H1 (cell line): ENCODE measurements around the gene STRC. TPM values are rescaled to one million over a fixed set of nuclear protein-coding genes. Genes with fewer than 3 reads are reported as not detected.
A peak's percentile ranks its signal among the peaks of the same experiment; 100 is the strongest.
"Not testable (repeated sequence)": the region's sequence is repeated elsewhere in the genome, so short reads cannot be mapped to it uniquely, and the experiment has no call there.

Experiments
- CTCF ChIA-PET: fragments of 300-600 bp; sonication (Branson Sonifier 250); formaldehyde crosslinking; loops from one replicate; lab custom pipeline; 2021; ENCODE audit not compliant: partially characterized antibody; lab: Charles Lee
- POLR2A ChIA-PET: fragments of 300-600 bp; sonication (Branson Sonifier 250); formaldehyde crosslinking; loops from one replicate; lab custom pipeline; 2021; ENCODE audit warnings: inconsistent platforms; ENCODE audit not compliant: partially characterized antibody; lab: Charles Lee
- DNase-seq, 2 experiments: peaks; one replicate each; pipeline versions ENCODE4 v3.0.0 to v3.0.0-alpha.2; 2010 to 2022; ENCODE audit warnings: low spot score in 2 of 2, low read depth in 1 of 2, mixed read lengths in 1 of 2
- FAIRE-seq: peaks from 2 replicates; lab custom pipeline; 2011; peaks lifted over from hg19 to GRCh38; lab: Jason Lieb, UNC
- H2AFZ ChIP-seq: 2 replicates; pipeline ENCODE4 v1.8.1; 2012; ENCODE audit warnings: low read length, inconsistent platforms
- H2AK5ac ChIP-seq: 2 replicates; pipeline ENCODE4 v1.6.1; 2013; ENCODE audit warnings: low read depth, low read length
- H2BK120ac ChIP-seq: replicated peaks from 2 replicates; pipeline ENCODE3; 2013; ENCODE audit warnings: low read depth, low read length, inconsistent platforms
- H2BK12ac ChIP-seq: 2 replicates; pipeline ENCODE4 v1.6.1; 2013; ENCODE audit warnings: low read depth, low read length
- H2BK15ac ChIP-seq: 2 replicates; pipeline ENCODE4 v1.6.1; 2013; ENCODE audit warnings: low read length
- H2BK20ac ChIP-seq: 2 replicates; pipeline ENCODE4 v1.6.1; 2013; ENCODE audit warnings: low read length
- H2BK5ac ChIP-seq: 2 replicates; pipeline ENCODE4 v1.6.1; 2013; ENCODE audit warnings: low read depth, low read length
- H3K14ac ChIP-seq: 2 replicates; pipeline ENCODE4 v1.6.1; 2013; ENCODE audit warnings: inconsistent platforms; ENCODE audit not compliant: insufficient read length
- H3K18ac ChIP-seq: 2 replicates; pipeline ENCODE4 v1.6.1; 2013; ENCODE audit warnings: low read length; ENCODE audit errors: extremely low read depth
- H3K23ac ChIP-seq: 2 replicates; pipeline ENCODE4 v1.6.1; 2013; ENCODE audit warnings: inconsistent platforms; ENCODE audit not compliant: insufficient read length
- H3K23me2 ChIP-seq: 2 replicates; pipeline ENCODE4 v1.6.1; 2013; ENCODE audit warnings: low read depth, low read length
- H3K27ac ChIP-seq: 2 replicates; pipeline ENCODE4 v1.6.1; 2011; ENCODE audit warnings: low read depth, low read length, inconsistent platforms
- H3K27me3 ChIP-seq, 4 experiments: replicated peaks in 1 of 4; 1 replicate in 1 of 4; 2 replicates in 3 of 4; pipeline versions ENCODE4 v1.6.1 to v1.8.1; 2011 to 2013; ENCODE audit warnings: low read length in 3 of 4, mild to moderate bottlenecking in 3 of 4, inconsistent platforms in 2 of 4, mixed read lengths in 2 of 4, moderate library complexity in 1 of 4; ENCODE audit not compliant: control insufficient read depth in 3 of 4, insufficient read depth in 3 of 4; ENCODE audit errors: extremely low read depth in 1 of 4
- H3K36me3 ChIP-seq, 4 experiments: 2 replicates each; pipeline versions ENCODE4 v1.6.1 to v1.8.1; 2011 to 2013; ENCODE audit warnings: mild to moderate bottlenecking in 4 of 4, low read length in 3 of 4, moderate library complexity in 2 of 4, control low read depth in 1 of 4, inconsistent platforms in 1 of 4; ENCODE audit not compliant: insufficient read depth in 4 of 4, control insufficient read depth in 2 of 4
- H3K4ac ChIP-seq: replicated peaks from 2 replicates; pipeline ENCODE3; 2013; ENCODE audit warnings: low read length, low read depth, mixed read lengths, inconsistent platforms; ENCODE audit not compliant: insufficient read length
- H3K4me1 ChIP-seq, 4 experiments: replicated peaks in 1 of 4; 1 replicate in 1 of 4; 2 replicates in 3 of 4; pipeline versions ENCODE4 v1.6.1 to v1.8.1; 2011 to 2013; ENCODE audit warnings: low read length in 3 of 4, inconsistent platforms in 2 of 4, mixed read lengths in 1 of 4; ENCODE audit not compliant: insufficient read depth in 4 of 4, control insufficient read depth in 3 of 4
- H3K4me2 ChIP-seq, 2 experiments: 2 replicates each; pipeline versions ENCODE4 v1.6.1 to v1.8.1; 2011 to 2013; ENCODE audit warnings: low read depth in 2 of 2, low read length in 2 of 2, control low read depth in 1 of 2, inconsistent platforms in 1 of 2, mild to moderate bottlenecking in 1 of 2; ENCODE audit not compliant: insufficient read depth in 1 of 2
- H3K4me3 ChIP-seq, 4 experiments: fragments of 200-600, 300-600 bp in 1 of 4; sonication (generic), shearing (Covaris generic), sonication (Bioruptor Twin) in 1 of 4; 2 replicates each; pipeline versions ENCODE4 v1.5.1 to v1.8.1; 2011 to 2016; ENCODE audit warnings: low read length in 4 of 4, low read depth in 3 of 4, control low read depth in 2 of 4, inconsistent platforms in 2 of 4, mild to moderate bottlenecking in 2 of 4, mixed read lengths in 1 of 4, moderate library complexity in 1 of 4; ENCODE audit not compliant: insufficient read depth in 2 of 4; ENCODE audit errors: extremely low read depth in 1 of 4
- H3K56ac ChIP-seq: replicated peaks from 2 replicates; pipeline ENCODE3; 2013; ENCODE audit warnings: low read depth, mild to moderate bottlenecking, mixed read lengths, low read length, inconsistent platforms; ENCODE audit not compliant: insufficient read length
- H3K79me1 ChIP-seq: 2 replicates; pipeline ENCODE4 v1.6.1; 2013; ENCODE audit warnings: low read depth, low read length, control low read depth
- H3K79me2 ChIP-seq, 2 experiments: 2 replicates each; pipeline versions ENCODE4 v1.6.1 to v1.8.1; 2012 to 2013; ENCODE audit warnings: low read length in 2 of 2, mild to moderate bottlenecking in 2 of 2, inconsistent platforms in 1 of 2; ENCODE audit not compliant: insufficient read depth in 2 of 2, control insufficient read depth in 1 of 2
- H3K9ac ChIP-seq, 4 experiments: replicated peaks in 1 of 4; 1 replicate in 1 of 4; 2 replicates in 3 of 4; pipeline versions ENCODE4 v1.6.1 to v1.8.1; 2011 to 2013; ENCODE audit warnings: low read depth in 3 of 4, low read length in 3 of 4, control low read depth in 2 of 4, mild to moderate bottlenecking in 2 of 4, moderate library complexity in 2 of 4, inconsistent platforms in 1 of 4; ENCODE audit errors: extremely low read depth in 1 of 4
- H3K9me3 ChIP-seq, 2 experiments: 2 replicates each; pipeline versions ENCODE4 v1.6.1 to v1.8.1; 2012 to 2013; ENCODE audit warnings: mild to moderate bottlenecking in 2 of 2, moderate library complexity in 2 of 2, control low read depth in 1 of 2, inconsistent platforms in 1 of 2, low read depth in 1 of 2, low read length in 1 of 2, mixed read lengths in 1 of 2; ENCODE audit not compliant: insufficient read depth in 2 of 2
- H4K20me1 ChIP-seq, 2 experiments: replicated peaks in 1 of 2; 2 replicates each; pipeline versions ENCODE3 to v1.8.1; 2011 to 2013; ENCODE audit warnings: inconsistent platforms in 2 of 2, low read length in 2 of 2, mild to moderate bottlenecking in 1 of 2; ENCODE audit not compliant: insufficient read depth in 2 of 2, control insufficient read depth in 1 of 2
- H4K5ac ChIP-seq: 2 replicates; pipeline ENCODE4 v1.6.1; 2013; ENCODE audit warnings: low read length, low read depth, mixed read lengths, inconsistent platforms; ENCODE audit not compliant: insufficient read length
- H4K8ac ChIP-seq: 2 replicates; pipeline ENCODE4 v1.8.0; 2013; ENCODE audit warnings: mild to moderate bottlenecking, moderate library complexity, low read length, inconsistent platforms; ENCODE audit not compliant: insufficient read depth; ENCODE audit errors: extremely low read depth
- H4K91ac ChIP-seq: replicated peaks from 2 replicates; pipeline ENCODE3; 2013; ENCODE audit warnings: low read length, mixed read lengths, inconsistent platforms; ENCODE audit not compliant: insufficient read length
- WGBS, 2 experiments: shearing (Covaris generic) in 1 of 2; methylation state at CpG; one replicate each; pipeline versions ENCODE4 v1.1.6 to v1.1.7; 2013 to 2015; ENCODE audit warnings: low lambda C conversion rate in 2 of 2, mixed read lengths in 2 of 2, inconsistent platforms in 1 of 2, low coverage in 1 of 2, missing lambda C conversion rate in 1 of 2; ENCODE audit not compliant: insufficient replicate concordance in 2 of 2, insufficient coverage in 1 of 2, insufficient read length in 1 of 2; ENCODE audit errors: extremely low coverage in 1 of 2, missing lambda C conversion rate in 1 of 2; 5-methylcytosine and 5-hydroxymethylcytosine counted together
- polyA plus RNA-seq, 7 experiments: library from polyadenylated mRNA; depleted of rRNA in 3 of 7; stranded (reverse) in 5 of 7; unstranded in 2 of 7; fragments of >200 nt in 5 of 7; fragments of 200-250 nt in 2 of 7; gene quantifications; 1 replicate in 5 of 7; 2 replicates in 1 of 7; 4 replicates in 1 of 7; pipeline versions ENCODE4 v1.2.1 to v1.2.3, GENCODE V29; 2011 to 2013; ENCODE audit warnings: missing spikeins in 2 of 7, mixed read lengths in 2 of 7
- total RNA-seq: library from RNA; stranded (reverse); fragmentation: NEBNext Ultra II Directional; extraction: Animal tissue kit (Norgen Biotek cat#: 25700); gene quantifications from 2 replicates; pipeline ENCODE4 v1.2.1, GENCODE V29; 2021

The STRC gene
- total and polyA plus RNA-seq, 2 of the 8 experiments (the other 6 are each of a cell fraction or from before 2014, with no cell fraction given) = 0.34 to 0.41 TPM

DNA sequence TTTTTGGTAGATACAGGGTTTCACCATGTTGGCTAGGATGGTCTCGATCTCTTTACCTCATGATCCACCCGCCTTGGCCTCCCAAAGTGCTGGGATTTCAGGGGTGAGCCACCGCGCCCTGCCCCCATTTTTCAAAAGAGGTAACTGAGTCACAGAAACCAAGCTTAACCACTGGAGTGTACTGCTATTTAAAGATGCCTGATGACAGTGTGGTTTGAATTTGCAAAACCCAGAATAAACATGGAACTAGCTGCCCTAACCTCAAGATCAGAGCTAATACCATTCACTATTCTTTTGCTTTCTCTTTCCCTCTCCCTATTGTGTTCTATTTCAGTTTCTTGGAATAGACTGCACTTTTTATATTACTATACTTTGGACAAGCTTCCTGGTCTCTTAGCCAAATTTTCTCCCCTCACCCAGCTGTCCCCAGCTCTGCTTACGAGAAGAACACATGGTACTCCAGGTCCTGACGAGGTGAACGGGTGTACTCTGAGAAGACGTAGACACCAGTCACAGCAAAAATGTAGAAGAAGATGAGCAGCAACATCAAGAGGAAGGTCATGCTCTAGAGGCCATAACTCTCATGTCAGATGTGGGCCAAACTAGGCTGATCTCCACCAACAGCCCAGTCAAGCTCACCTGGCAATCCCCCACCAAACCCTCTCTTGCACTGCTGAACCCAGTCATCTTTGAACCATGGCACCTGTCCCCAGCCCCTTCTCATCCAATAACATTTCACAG is 20.0 kb upstream of the STRC start:
- H4K5ac ChIP-seq, H4K8ac ChIP-seq, H2BK15ac ChIP-seq, H2BK5ac ChIP-seq, H3K4ac ChIP-seq, H3K56ac ChIP-seq, H3K79me1 ChIP-seq, H3K36me3 ChIP-seq, H3K18ac ChIP-seq, H3K9ac ChIP-seq, H2BK20ac ChIP-seq, H3K27ac ChIP-seq, H3K9me3 ChIP-seq, H3K4me2 ChIP-seq, H4K20me1 ChIP-seq, DNase-seq, H2AFZ ChIP-seq, H3K27me3 ChIP-seq, H3K23me2 ChIP-seq, H3K14ac ChIP-seq, POLR2A ChIA-PET, FAIRE-seq, H2AK5ac ChIP-seq, H4K91ac ChIP-seq, H2BK120ac ChIP-seq, H3K79me2 ChIP-seq, H3K4me3 ChIP-seq, H3K4me1 ChIP-seq, H3K23ac ChIP-seq: not testable (repeated sequence)
- H2BK12ac ChIP-seq = 0 out of 2 replicates have a peak overlapping the region, but pooled peaks have one; percentile 39
- CTCF ChIA-PET = interaction anchor here (0.7 kb wide), 1 partner anchor 115 kb away, joined by 3 read pairs; no protein-coding TSS in a partner anchor
- 93% methylated on average over 8 of the region's 8 CpGs; no CpG with 5 or more reads in 1 of the 2 experiments for WGBS, 2 experiments

DNA sequence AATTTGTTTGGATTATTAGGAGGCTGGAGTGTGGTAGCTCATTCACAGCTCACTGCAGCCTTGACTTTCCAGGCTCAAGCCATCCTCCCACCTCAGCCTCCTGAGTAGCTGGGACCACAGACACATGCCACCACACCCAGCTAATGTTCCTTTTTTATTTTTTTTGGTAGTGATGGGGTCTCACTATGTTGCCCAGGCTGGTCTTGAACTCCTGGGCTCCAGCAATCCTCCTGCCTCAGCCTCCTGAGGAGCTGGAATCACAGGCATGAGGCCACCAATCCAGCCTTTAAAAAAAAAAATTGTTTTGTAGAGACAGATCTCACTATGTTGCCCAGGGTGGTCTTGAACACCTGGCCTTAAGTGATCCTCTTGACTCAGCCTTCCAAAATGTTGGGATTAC is 8.3 kb upstream of the STRC start:
- H3K23me2 ChIP-seq, H2BK5ac ChIP-seq, H3K4me1 ChIP-seq, H2BK15ac ChIP-seq, H3K56ac ChIP-seq, CTCF ChIA-PET, H3K18ac ChIP-seq, POLR2A ChIA-PET, H2AFZ ChIP-seq, DNase-seq, H3K27me3 ChIP-seq, FAIRE-seq, H4K91ac ChIP-seq, H3K9me3 ChIP-seq, H3K36me3 ChIP-seq, H3K79me1 ChIP-seq, H2AK5ac ChIP-seq, H4K20me1 ChIP-seq, H3K27ac ChIP-seq, H3K14ac ChIP-seq, H2BK120ac ChIP-seq, H4K8ac ChIP-seq, H3K9ac ChIP-seq, H4K5ac ChIP-seq, H3K79me2 ChIP-seq, H2BK20ac ChIP-seq, H3K4ac ChIP-seq, H2BK12ac ChIP-seq, H3K4me2 ChIP-seq, H3K23ac ChIP-seq, H3K4me3 ChIP-seq: not testable (repeated sequence)
